Activated T-helper 1 cell treated with anti-CD3 and anti-CD28 coated beads, Interleukin-12 subunit alpha, Interleukin-12 subunit beta, Interleukin-2, Interleukin-4 antibody, amounts not matched to agents 30 ng/mL and 10 ng/mL and 1 ng/mL, durations not matched to agents 14 hours and 24 hours and 36 hours (primary cell): ENCODE results near the gene HOXB6. TPM values are rescaled to one million over a fixed set of nuclear protein-coding genes. Genes with fewer than 3 reads are reported as not detected.

Experiments
- DNase-seq: peaks from one replicate; pipeline ENCODE4 v3.0.0; 2021; ENCODE audit warnings: low spot score
- H3K27ac Mint-ChIP-seq: one replicate; pipeline ENCODE4 v1.8.0; 2021; ENCODE audit warnings: mild to moderate bottlenecking, mixed read lengths
- H3K27me3 Mint-ChIP-seq: one replicate; pipeline ENCODE4 v1.8.0; 2022; ENCODE audit warnings: mild to moderate bottlenecking, moderate library complexity, mixed read lengths; ENCODE audit not compliant: insufficient read depth
- H3K36me3 Mint-ChIP-seq: one replicate; pipeline ENCODE4 v1.8.0; 2021; ENCODE audit warnings: low read depth, mixed read lengths
- H3K4me1 Mint-ChIP-seq: one replicate; pipeline ENCODE4 v1.8.0; 2021; ENCODE audit warnings: low read depth, mixed read lengths
- H3K4me3 Mint-ChIP-seq: one replicate; pipeline ENCODE4 v1.8.0; 2021; ENCODE audit warnings: mild to moderate bottlenecking, moderate library complexity, mixed read lengths
- H3K9me3 Mint-ChIP-seq: one replicate; pipeline ENCODE4 v1.8.0; 2021; ENCODE audit warnings: mixed read lengths
- intact Hi-C: fragments of 100-400 bp; cut with micrococcal nuclease; formaldehyde crosslinking; loops from one replicate; pipeline ENCODE4 v1.15.1; 2024
- total RNA-seq: library from RNA; stranded (reverse); gene quantifications from 2 replicates; pipeline ENCODE4 v1.2.3, GENCODE V29; 2022

The HOXB6 gene
- total RNA-seq, 1 donor from 2014 or later: 0.99 TPM

- Mint-ChIP-seq H3K4me3 (no peak overlapping the region), H3K4me1 (peaks cover 19% of the 10 kb centered on the region), H3K27me3 (peaks cover 84% of the 10 kb centered on the region), H3K9me3 (no peaks in the 10 kb centered on the region), H3K27ac (no peak overlapping the region), H3K36me3 (peaks cover 1% of the 10 kb centered on the region)
- intact Hi-C loops: no loop called here
- no peak for DNase-seq
These were observed 18.8 kb upstream of the HOXB6 start for GRCh38 chr17:48623583-48623982.

- Mint-ChIP-seq H3K9me3 (no peaks in the 10 kb centered on the region), H3K4me1 (peaks cover 25% of the 10 kb centered on the region), H3K27ac (no peak overlapping the region), H3K36me3 (peaks cover 1% of the 10 kb centered on the region), H3K27me3 (peaks cover 84% of the 10 kb centered on the region), H3K4me3 (no peak overlapping the region)
- DNase-seq: no peak
- intact Hi-C loops: no loop called here
These were observed 18.1 kb upstream of the HOXB6 start for GRCh38 chr17:48622857-48623256.

- no peak for DNase-seq
- H3K9me3 Mint-ChIP-seq: no peaks in the 10 kb centered on the region
- intact Hi-C loops: no loop called here
- H3K27me3 Mint-ChIP-seq: peaks cover 84% of the 10 kb centered on the region
- peaks cover under 1% of the 10 kb centered on the region for H3K36me3 Mint-ChIP-seq
- H3K4me1 Mint-ChIP-seq: peaks cover 21% of the 10 kb centered on the region
- H3K4me3 Mint-ChIP-seq: no peak overlapping the region
- no peak overlapping the region for H3K27ac Mint-ChIP-seq
These were observed 16.9 kb upstream of the HOXB6 start for GRCh38 chr17:48621410-48622392.

- H3K27me3 Mint-ChIP-seq: peaks cover 89% of the 10 kb centered on the region
- no peaks in the 10 kb centered on the region for H3K36me3 Mint-ChIP-seq
- no peak overlapping the region for H3K27ac Mint-ChIP-seq
- H3K4me1 Mint-ChIP-seq: peaks cover 18% of the 10 kb centered on the region
- intact Hi-C loops: no loop called here
- DNase-seq: no peak
- no peaks in the 10 kb centered on the region for H3K9me3 Mint-ChIP-seq
- H3K4me3 Mint-ChIP-seq: no peak overlapping the region
These were observed 15.8 kb upstream of the HOXB6 start for GRCh38 chr17:48620461-48621139.

GRCh38 chr17:48619826-48620449 lies 15.2 kb upstream of the HOXB6 start:
- no peak for DNase-seq
- intact Hi-C loops: loop anchor here (2.0 to 10.0 kb wide), 3 partner anchors 358 to 775 kb away; partner anchors contain the start of gene SCRN2
- peaks cover 93% of the 10 kb centered on the region for H3K27me3 Mint-ChIP-seq
- H3K4me1 Mint-ChIP-seq: peaks cover 25% of the 10 kb centered on the region
- no peaks in the 10 kb centered on the region for H3K9me3 Mint-ChIP-seq
- H3K4me3 Mint-ChIP-seq: no peak overlapping the region
- no peaks in the 10 kb centered on the region for H3K36me3 Mint-ChIP-seq
- no peak overlapping the region for H3K27ac Mint-ChIP-seq

GRCh38 chr17:48618256-48618896 lies 13.6 kb upstream of the HOXB6 start:
- Mint-ChIP-seq H3K9me3 (no peaks in the 10 kb centered on the region), H3K27me3 (peaks cover 93% of the 10 kb centered on the region), H3K4me1 (peaks cover 28% of the 10 kb centered on the region), H3K36me3 (no peaks in the 10 kb centered on the region), H3K4me3 (no peak overlapping the region), H3K27ac (peak overlapping the region; percentile 62)
- peak; percentile 75 for DNase-seq
- intact Hi-C loops: loop anchor here (1.0 to 10.0 kb wide), 5 partner anchors 356 to 774 kb away; partner anchors contain the start of gene SCRN2

- H3K27ac Mint-ChIP-seq: peak overlapping the region; percentile 41
- H3K9me3 Mint-ChIP-seq: no peaks in the 10 kb centered on the region
These were observed 12.9 kb upstream of the HOXB6 start for GRCh38 chr17:48617471-48618255.

GRCh38 chr17:48616717-48617470 lies 12.1 kb upstream of the HOXB6 start:
- Mint-ChIP-seq H3K9me3 (no peaks in the 10 kb centered on the region), H3K4me1 (peaks cover 40% of the 10 kb centered on the region), H3K27me3 (peaks cover 89% of the 10 kb centered on the region), H3K27ac (peak overlapping the region; percentile 66), H3K36me3 (no peaks in the 10 kb centered on the region), H3K4me3 (no peak overlapping the region)
- DNase-seq: no peak
- intact Hi-C loops: loop anchor here (5.0 to 10.0 kb wide), 2 partner anchors 355 to 772 kb away; partner anchors contain the start of gene SCRN2

More at GRCh38 chr17:48617471-48618255, 12.9 kb upstream of the HOXB6 start:
- Mint-ChIP-seq H3K27me3 (peaks cover 91% of the 10 kb centered on the region), H3K36me3 (no peaks in the 10 kb centered on the region), H3K4me3 (no peak overlapping the region), H3K4me1 (peaks cover 35% of the 10 kb centered on the region)
- no peak for DNase-seq
- intact Hi-C loops: loop anchor here (1.0 to 10.0 kb wide), 5 partner anchors 355 to 773 kb away; partner anchors contain the start of gene SCRN2

GRCh38 chr17:48615963-48616716 lies 11.4 kb upstream of the HOXB6 start:
- H3K4me3 Mint-ChIP-seq: no peak overlapping the region
- H3K4me1 Mint-ChIP-seq: peaks cover 48% of the 10 kb centered on the region
- H3K27ac Mint-ChIP-seq: peak overlapping the region; percentile 66
- DNase-seq: no peak
- no peaks in the 10 kb centered on the region for H3K9me3 Mint-ChIP-seq
- intact Hi-C loops: loop anchor here (2.0 to 10.0 kb wide), 3 partner anchors 131 to 771 kb away; partner anchors contain the start of gene SCRN2
- H3K27me3 Mint-ChIP-seq: peaks cover 91% of the 10 kb centered on the region
- no peaks in the 10 kb centered on the region for H3K36me3 Mint-ChIP-seq

GRCh38 chr17:48615047-48615962 lies 10.5 kb upstream of the HOXB6 start, which contains the start of gene HOXB8:
TSS of gene HOXB8 (minus strand) at chr17:48615292. CDS start at chr17:48614704, 588 bp downstream.
- intact Hi-C loops: loop anchor here (2.0 to 10.0 kb wide), 3 partner anchors 131 to 771 kb away; partner anchors contain the start of gene SCRN2
- Mint-ChIP-seq H3K27ac (peak within 1 kb of the TSS; percentile 87), H3K36me3 (no peaks in the 10 kb centered on the region), H3K27me3 (peaks cover 89% of the 10 kb centered on the region), H3K4me3 (peak within 1 kb of the TSS; percentile 40), H3K4me1 (peaks cover 53% of the 10 kb centered on the region), H3K9me3 (no peaks in the 10 kb centered on the region)
- DNase-seq: no peak
